HG03135 (cell line): ENCODE data around the gene CSAD.
"Not testable (repeated sequence)": the region's sequence is repeated elsewhere in the genome, so short reads cannot be mapped to it uniquely, and the experiment has no call there.

Experiments used
- ATAC-seq: cut with Tn5 transposase; IDR thresholded peaks from one replicate; pipeline ENCODE4 v1.9.1; 2021; ENCODE audit warnings: mild to moderate bottlenecking, moderate library complexity; ENCODE audit not compliant: unreplicated experiment

CSAD gene

GRCh38 chr12:53180931-53181645 is 363 bp upstream of the CSAD start:
- ATAC-seq, result peak; percentile 47

- peak; percentile 15 for ATAC-seq
Observed at GRCh38 chr12:53179687-53180219, 972 bp downstream of the CSAD start.

GRCh38 chr12:53178803-53179202 is 1.9 kb downstream of the CSAD start:
- ATAC-seq, result not testable (repeated sequence)

- not testable (repeated sequence) for ATAC-seq
Observed at GRCh38 chr12:53177447-53177846, 3.3 kb downstream of the CSAD start.

GRCh38 chr12:53176750-53177149 is 4.0 kb downstream of the CSAD start:
- no peak for ATAC-seq

- ATAC-seq, result no peak
Observed at GRCh38 chr12:53174881-53175491, 5.7 kb downstream of the CSAD start.

GRCh38 chr12:53173085-53173715 is 7.5 kb downstream of the CSAD start:
- no peak for ATAC-seq

- no peak for ATAC-seq
Observed at GRCh38 chr12:53172352-53172751, 8.4 kb downstream of the CSAD start.

- ATAC-seq, result no peak
Observed at GRCh38 chr12:53171725-53172329, 8.9 kb downstream of the CSAD start.

GRCh38 chr12:53170876-53171724 is 9.6 kb downstream of the CSAD start:
- ATAC-seq, result no peak

- no peak for ATAC-seq
Observed at GRCh38 chr12:53170215-53170614, 10.5 kb downstream of the CSAD start.

- ATAC-seq, result no peak
Observed at GRCh38 chr12:53169644-53170043, 11.1 kb downstream of the CSAD start.

- ATAC-seq, result no peak
Observed at GRCh38 chr12:53166837-53167236, 13.9 kb downstream of the CSAD start.

GRCh38 chr12:53163008-53163407 is 17.7 kb downstream of the CSAD start:
- not testable (repeated sequence) for ATAC-seq

GRCh38 chr12:53161119-53161911 is 19.4 kb downstream of the CSAD start:
- no peak for ATAC-seq

GRCh38 chr12:53160673-53161072 is 20.1 kb downstream of the CSAD start:
- ATAC-seq, result no peak

- ATAC-seq, result no peak
Observed at GRCh38 chr12:53160000-53160399, 20.7 kb downstream of the CSAD start.

- no peak for ATAC-seq
Observed at GRCh38 chr12:53159195-53159839, 21.4 kb downstream of the CSAD start.

GRCh38 chr12:53152390-53152789 is 28.3 kb downstream of the CSAD start:
- ATAC-seq, result no peak
